Measurements from ENCODE around the gene RPL28.

- TF ChIP-seq MAX (IDR thresholded peaks at IDR 0.05), result no peak
- TF ChIP-seq TAF1 (conservative IDR thresholded peaks at IDR 0.05), result no peak
- no peak for TF ChIP-seq CTCF (IDR thresholded peaks at IDR 0.05; ENCODE audit: low read depth, low read length, missing input control)
- TF ChIP-seq ATF3 (IDR thresholded peaks at IDR 0.05), result no peak
- no peak for TF ChIP-seq REST (IDR thresholded peaks at IDR 0.05)
- no peak for TF ChIP-seq JUND (IDR thresholded peaks at IDR 0.05)
- TF ChIP-seq GABPA (IDR thresholded peaks at IDR 0.05 in 1 of 2, conservative IDR thresholded peaks at IDR 0.05 in 1 of 2), result no peak
- TF ChIP-seq FOXA1 (IDR thresholded peaks at IDR 0.05), result no peak
These were observed 57.5 kb downstream of the RPL28 start, which contains the start of gene SHISA7 for GRCh38 chr19:55443045-55443823.

Data from liver (tissue), 3 donors.